B cell (primary cell): ENCODE data around the gene PTCD3. TPM values are rescaled to one million over a fixed set of nuclear protein-coding genes. Genes with fewer than 3 reads are reported as not detected.

Source experiments
- ATAC-seq: fragments of 200-7000 bp; cut with Tn5 transposase; one replicate; pipeline ENCODE4 v1.10.0; 2021; ENCODE audit warnings: low read depth, mild to moderate bottlenecking, moderate number of reproducible peaks, moderate library complexity
- CTCF ChIA-PET: fragments of 350-600 bp; sonication (Branson Sonifier 250); formaldehyde crosslinking; loops from one replicate; lab custom pipeline; 2021; ENCODE audit warnings: antibody characterized with exemption, inconsistent platforms; lab: Charles Lee
- POLR2A ChIA-PET: fragments of 350-600 bp; sonication (Branson Sonifier 250); formaldehyde crosslinking; loops from one replicate; lab custom pipeline; 2021; ENCODE audit warnings: antibody characterized with exemption; lab: Charles Lee
- DNase-seq: peaks from one replicate; pipeline ENCODE4 v3.0.0; 2013
- H2AFZ ChIP-seq: 2 replicates; pipeline ENCODE4 v1.6.1; 2012; ENCODE audit warnings: mild to moderate bottlenecking, low read depth, low read length; ENCODE audit not compliant: insufficient read depth, poor library complexity, severe bottlenecking
- H3K27ac ChIP-seq, 2 donors: 1 replicate in 1 of 2; 2 replicates in 1 of 2; pipeline ENCODE4 v1.5.1; 2012 to 2013; ENCODE audit warnings: low read length in 2 of 2, mild to moderate bottlenecking in 2 of 2, moderate library complexity in 1 of 2
- H3K27me3 ChIP-seq, 4 experiments: fragments of 200-600 bp in 1 of 4; sonication (generic) in 1 of 4; replicated peaks in 1 of 4; 1 replicate in 2 of 4; 2 replicates in 2 of 4; pipeline versions ENCODE4 v1.6.1 to v1.7.0; 2013 to 2016; ENCODE audit warnings: low read length in 3 of 4, mild to moderate bottlenecking in 2 of 4, mixed read lengths in 1 of 4, moderate library complexity in 1 of 4; ENCODE audit not compliant: insufficient read depth in 4 of 4, control insufficient read depth in 3 of 4; ENCODE audit errors: control extremely low read depth in 1 of 4
- H3K36me3 ChIP-seq, 2 experiments: replicated peaks in 1 of 2; 1 replicate in 1 of 2; 2 replicates in 1 of 2; pipeline versions ENCODE4 v1.6.1 to v1.7.1; 2013; ENCODE audit warnings: low read length in 1 of 2; ENCODE audit not compliant: insufficient read depth in 2 of 2, control insufficient read depth in 1 of 2; ENCODE audit errors: control extremely low read depth in 1 of 2, extremely low read depth in 1 of 2
- H3K4me1 ChIP-seq, 2 donors: fragments of 200-600 bp in 1 of 2; sonication (generic) in 1 of 2; 1 replicate in 1 of 2; 2 replicates in 1 of 2; pipeline versions ENCODE4 v1.5.1 to v1.6.1; 2013 to 2017; ENCODE audit warnings: low read length in 2 of 2; ENCODE audit not compliant: control insufficient read depth in 2 of 2, insufficient read depth in 2 of 2
- H3K4me2 ChIP-seq: replicated peaks from 2 replicates; pipeline ENCODE3; 2012; ENCODE audit warnings: mild to moderate bottlenecking, low read depth, low read length; ENCODE audit not compliant: poor library complexity, severe bottlenecking
- H3K4me3 ChIP-seq, 5 experiments: fragments of 200-600 bp in 1 of 5; sonication (generic) in 1 of 5; 1 replicate in 3 of 5; 2 replicates in 2 of 5; pipeline versions ENCODE4 v1.5.1 to v1.7.0; 2011 to 2016; ENCODE audit warnings: low read length in 4 of 5, mild to moderate bottlenecking in 4 of 5, low read depth in 2 of 5, control low read depth in 1 of 5, moderate library complexity in 1 of 5; ENCODE audit not compliant: insufficient read depth in 1 of 5; ENCODE audit errors: control extremely low read depth in 1 of 5, extremely low read depth in 1 of 5
- H3K79me2 ChIP-seq: fragments of 200-600 bp; sonication (generic); one replicate; pipeline ENCODE4 v1.6.0; 2016; ENCODE audit warnings: low read length; ENCODE audit not compliant: control insufficient read depth, insufficient read depth
- H3K9ac ChIP-seq: fragments of 200-600 bp; sonication (generic); 2 replicates; pipeline ENCODE4 v1.6.1; 2017; ENCODE audit warnings: mild to moderate bottlenecking, low read length, moderate library complexity
- H3K9me3 ChIP-seq, 3 donors: one replicate each; pipeline versions ENCODE4 v1.6.1 to v1.7.1; 2013; ENCODE audit warnings: low read length in 2 of 3; ENCODE audit not compliant: control insufficient read depth in 2 of 3, insufficient read depth in 1 of 3; ENCODE audit errors: control extremely low read depth in 1 of 3
- H4K20me1 ChIP-seq: 2 replicates; pipeline ENCODE4 v1.6.0; 2012; ENCODE audit warnings: mild to moderate bottlenecking, low read length; ENCODE audit not compliant: insufficient read depth, control insufficient read depth, poor library complexity, severe bottlenecking
- H3K27ac Mint-ChIP-seq: one replicate; pipeline ENCODE4 v1.8.0; 2021; ENCODE audit warnings: mixed read lengths
- H3K27me3 Mint-ChIP-seq: one replicate; pipeline ENCODE4 v1.8.0; 2021; ENCODE audit warnings: mixed read lengths
- H3K4me1 Mint-ChIP-seq: one replicate; pipeline ENCODE4 v1.8.0; 2021; ENCODE audit warnings: mixed read lengths
- H3K4me3 Mint-ChIP-seq: one replicate; pipeline ENCODE4 v1.8.0; 2021; ENCODE audit warnings: mixed read lengths
- H3K9me3 Mint-ChIP-seq: one replicate; pipeline ENCODE4 v1.8.0; 2022; ENCODE audit warnings: mixed read lengths; ENCODE audit not compliant: insufficient read depth
- EZH2 ChIP-seq: IDR thresholded peaks from 2 replicates; pipeline ENCODE4 v1.6.1; 2012; ENCODE audit warnings: borderline replicate concordance, low read depth, mild to moderate bottlenecking, moderate library complexity, low read length; ENCODE audit not compliant: insufficient read depth, poor library complexity, severe bottlenecking
- WGBS: methylation state at CpG from one replicate; pipeline ENCODE4 v1.1.5; 2013; ENCODE audit warnings: missing lambda C conversion rate; ENCODE audit not compliant: insufficient coverage; 5-methylcytosine and 5-hydroxymethylcytosine counted together
- intact Hi-C: fragments of 100-400 bp; cut with micrococcal nuclease; formaldehyde crosslinking; loops from one replicate; pipeline ENCODE4 v1.10.0; 2022
- polyA plus RNA-seq: library from polyadenylated mRNA; depleted of rRNA; stranded (reverse); fragments of >200 nt; gene quantifications from 2 replicates; pipeline ENCODE4 v1.2.3, GENCODE V29; 2012
- total RNA-seq, 2 donors: library from RNA; stranded (reverse); fragments of 120-200 nt in 1 of 2; gene quantifications; 1 replicate in 1 of 2; 2 replicates in 1 of 2; pipeline versions ENCODE4 v1.2.3 to v1.2.4, GENCODE V29; 2013 to 2022
- TF ChIP-seq, protein P1 (sequence below): fragments of 200-600 bp; IDR thresholded peaks from one replicate; pipeline ENCODE4 v1.8.0; 2022; ENCODE audit warnings: antibody characterized with exemption, mild to moderate bottlenecking

Gene PTCD3
- total and polyA plus RNA-seq, 2 donors (not counting 1 experiment from before 2014, with no cell fraction given), result 61.4 to 174 TPM

DNA sequence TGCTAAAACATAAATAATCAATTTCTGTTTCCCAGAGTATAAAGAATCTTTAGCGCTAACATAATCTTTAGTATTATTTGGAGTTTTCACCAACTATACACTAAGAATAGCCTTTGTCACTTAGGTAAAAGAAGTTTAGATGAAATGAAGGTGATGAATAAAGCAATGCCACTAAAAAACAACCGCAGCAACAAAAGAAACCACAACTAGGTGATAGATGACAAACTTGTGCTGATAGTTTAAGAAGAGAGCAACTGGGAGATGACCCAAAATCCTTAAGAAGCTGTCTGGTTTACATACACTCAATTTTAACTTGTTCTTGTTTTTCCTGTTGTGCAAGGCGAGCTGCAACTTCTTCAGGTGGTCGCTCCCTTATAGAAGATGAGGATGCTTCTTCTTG, 64.4 kb downstream of the PTCD3 start:
- no peaks in the 10 kb centered on the region for H3K27me3 Mint-ChIP-seq
- Histone ChIP-seq H2AFZ (no peak overlapping the region), H3K4me2 (no peak overlapping the region), H3K4me3 (no peak overlapping the region), H3K4me1 (peaks cover 5 to 7% of the 10 kb centered on the region in 2 donors), H3K79me2 (peaks cover 6% of the 10 kb centered on the region), H3K36me3 (peaks cover 13 to 58% of the 10 kb centered on the region in 2 experiments), H3K9ac (no peak overlapping the region), H3K27ac (no peak overlapping the region), H3K9me3 (no peaks in the 10 kb centered on the region), H3K27me3 (no peaks in the 10 kb centered on the region), H4K20me1 (no peaks in the 10 kb centered on the region)
- no peaks in the 10 kb centered on the region for H3K9me3 Mint-ChIP-seq
- no peak overlapping the region for H3K4me3 Mint-ChIP-seq
- TF ChIP-seq, protein P1, sequence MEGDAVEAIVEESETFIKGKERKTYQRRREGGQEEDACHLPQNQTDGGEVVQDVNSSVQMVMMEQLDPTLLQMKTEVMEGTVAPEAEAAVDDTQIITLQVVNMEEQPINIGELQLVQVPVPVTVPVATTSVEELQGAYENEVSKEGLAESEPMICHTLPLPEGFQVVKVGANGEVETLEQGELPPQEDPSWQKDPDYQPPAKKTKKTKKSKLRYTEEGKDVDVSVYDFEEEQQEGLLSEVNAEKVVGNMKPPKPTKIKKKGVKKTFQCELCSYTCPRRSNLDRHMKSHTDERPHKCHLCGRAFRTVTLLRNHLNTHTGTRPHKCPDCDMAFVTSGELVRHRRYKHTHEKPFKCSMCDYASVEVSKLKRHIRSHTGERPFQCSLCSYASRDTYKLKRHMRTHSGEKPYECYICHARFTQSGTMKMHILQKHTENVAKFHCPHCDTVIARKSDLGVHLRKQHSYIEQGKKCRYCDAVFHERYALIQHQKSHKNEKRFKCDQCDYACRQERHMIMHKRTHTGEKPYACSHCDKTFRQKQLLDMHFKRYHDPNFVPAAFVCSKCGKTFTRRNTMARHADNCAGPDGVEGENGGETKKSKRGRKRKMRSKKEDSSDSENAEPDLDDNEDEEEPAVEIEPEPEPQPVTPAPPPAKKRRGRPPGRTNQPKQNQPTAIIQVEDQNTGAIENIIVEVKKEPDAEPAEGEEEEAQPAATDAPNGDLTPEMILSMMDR, result no peak
- TF ChIP-seq EZH2, result no peak
- WGBS, result no CpG with 5 or more reads among the region's 4 CpGs
- H3K27ac Mint-ChIP-seq, result no peak overlapping the region
- ChIA-PET CTCF (no interaction called here), POLR2A (no interaction called here)
- DNase-seq (no peak), ATAC-seq (no peak)
- intact Hi-C loops, result no loop called here
- H3K4me1 Mint-ChIP-seq, result peaks cover 12% of the 10 kb centered on the region

- Histone ChIP-seq H3K36me3 (peaks cover 16 to 58% of the 10 kb centered on the region in 2 experiments), H3K9me3 (no peaks in the 10 kb centered on the region), H4K20me1 (no peaks in the 10 kb centered on the region), H3K27me3 (no peaks in the 10 kb centered on the region), H3K27ac (no peak overlapping the region), H3K4me3 (no peak overlapping the region), H3K4me1 (peaks cover 5 to 7% of the 10 kb centered on the region in 2 donors), H3K9ac (no peak overlapping the region), H3K4me2 (no peak overlapping the region), H2AFZ (no peak overlapping the region), H3K79me2 (peaks cover 14% of the 10 kb centered on the region)
- TF ChIP-seq, protein P1, result no peak
- no peak for TF ChIP-seq EZH2
- intact Hi-C loops, result no loop called here
- H3K4me3 Mint-ChIP-seq, result no peak overlapping the region
- DNase-seq, result no peak
- no peak for ATAC-seq
- ChIA-PET POLR2A (no interaction called here), CTCF (no interaction called here)
- no peaks in the 10 kb centered on the region for H3K27me3 Mint-ChIP-seq
- no CpG with 5 or more reads among the region's 3 CpGs for WGBS
- H3K4me1 Mint-ChIP-seq, result peaks cover 17% of the 10 kb centered on the region
- H3K9me3 Mint-ChIP-seq, result no peaks in the 10 kb centered on the region
- no peak overlapping the region for H3K27ac Mint-ChIP-seq
Measured at GRCh38 chr2:86171295-86171694, 65.3 kb downstream of the PTCD3 start.
